Heart left ventricle (tissue), 13 donors: Measurements from ENCODE around the gene PRDM8.

ENCODE experiments used
- CTCF ChIP-seq, 12 donors: fragments of 200-600 bp; sonication (generic) in 4 of 12; IDR thresholded peaks; one replicate each; pipeline versions ENCODE4 v1.5.0 to v1.8.0; 2018 to 2022; ENCODE audit warnings: antibody characterized with exemption in 12 of 12, mild to moderate bottlenecking in 5 of 12
- POLR2A ChIP-seq, 2 donors: fragments of 450-650 bp; IDR thresholded peaks; one replicate each; pipeline ENCODE4 v1.6.1; 2017; ENCODE audit warnings: antibody characterized with exemption in 2 of 2, mild to moderate bottlenecking in 2 of 2, moderate library complexity in 2 of 2
- donor health status: ischemic (EF 13 %, LVEDD 7.1; RV severe dilation, severe dysfunction).
- donor health status: DM: no; HTN: yes; CAD: no.
- donor health status: DM: no; HTN: no; CAD: no.
- donor health status: ischemic (EF 25% LVEDD 6.9; RV normal size, moderate dysfunction).
- donor health status: ischemic (EF 25% LVEDD 5.7; RV mildly dilated, moderate dysfunction).
- donor health status: ischemic (EF 35%, LVEDD 5.7; RV mildly dilated, moderate dysfunction).
- donor health status: nonischemic (EF 11% LVEDD 7.7; RV severe dilation, severe dysfunction).
- donor health status: DM: yes; HTN: yes; CAD: no.
- donor health status: PGD.
- donor health status: ischemic (EF 29% LVEDD 5.4; RV normal size, mild dysfunction).
- donor health status: nonischemic (EF 23%, LVEDD 6.1; RV moderate dilation, normal function).

DNA sequence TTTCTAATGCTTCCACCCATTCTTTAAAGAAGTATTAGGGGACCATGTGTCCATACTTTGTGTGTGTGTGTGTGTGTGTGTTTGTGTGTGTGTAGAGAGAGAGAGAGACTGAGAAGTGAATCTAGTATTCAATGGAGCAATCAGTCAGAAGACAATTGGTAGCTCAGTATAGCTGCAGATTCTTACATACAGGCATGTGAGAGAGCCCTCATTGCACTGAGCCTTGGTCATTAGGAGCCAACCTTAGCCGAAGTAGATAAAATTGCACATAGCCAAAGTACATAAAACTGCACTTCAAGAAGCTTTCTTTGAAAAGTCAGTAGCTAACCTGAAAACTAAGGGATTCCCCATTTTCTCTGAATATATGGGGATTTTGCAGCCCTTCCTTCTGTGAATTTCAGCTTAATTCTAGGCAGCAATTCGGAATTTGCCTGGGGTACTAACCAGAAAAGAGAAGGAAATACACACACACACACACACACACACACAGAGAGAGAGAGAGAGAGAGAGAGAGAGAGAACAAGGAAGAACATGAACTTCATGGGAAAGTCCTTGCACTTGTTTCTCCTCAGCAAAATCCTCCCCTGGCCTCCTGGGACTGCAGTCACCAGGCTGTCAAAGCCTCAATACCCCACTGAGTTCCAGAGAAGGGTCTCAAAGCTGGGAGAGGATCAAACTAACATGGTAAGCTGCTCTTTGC lies 1.7 kb upstream of the PRDM8 start:
- TF ChIP-seq CTCF (IDR thresholded peaks at IDR 0.05) (no peak), POLR2A (IDR thresholded peaks at IDR 0.05) (no peak)
